A549 treated with dexamethasone at 1 μM for 4 hours (cell line): ENCODE results near the gene EVA1B. TPM values are rescaled to one million over a fixed set of nuclear protein-coding genes. Genes with fewer than 3 reads are reported as not detected.

Source experiments
- total RNA-seq: library from RNA; stranded (reverse); fragments of 200-300 nt; extraction: Qiagen RNA extraction; gene quantifications from 5 replicates; pipeline ENCODE4 v1.2.3, GENCODE V29; 2022

EVA1B gene, protein sequence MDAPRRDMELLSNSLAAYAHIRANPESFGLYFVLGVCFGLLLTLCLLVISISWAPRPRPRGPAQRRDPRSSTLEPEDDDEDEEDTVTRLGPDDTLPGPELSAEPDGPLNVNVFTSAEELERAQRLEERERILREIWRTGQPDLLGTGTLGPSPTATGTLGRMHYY
- total RNA-seq, result 9.7 to 22.2 TPM (median 19.2 TPM) in 5 replicates

DNA sequence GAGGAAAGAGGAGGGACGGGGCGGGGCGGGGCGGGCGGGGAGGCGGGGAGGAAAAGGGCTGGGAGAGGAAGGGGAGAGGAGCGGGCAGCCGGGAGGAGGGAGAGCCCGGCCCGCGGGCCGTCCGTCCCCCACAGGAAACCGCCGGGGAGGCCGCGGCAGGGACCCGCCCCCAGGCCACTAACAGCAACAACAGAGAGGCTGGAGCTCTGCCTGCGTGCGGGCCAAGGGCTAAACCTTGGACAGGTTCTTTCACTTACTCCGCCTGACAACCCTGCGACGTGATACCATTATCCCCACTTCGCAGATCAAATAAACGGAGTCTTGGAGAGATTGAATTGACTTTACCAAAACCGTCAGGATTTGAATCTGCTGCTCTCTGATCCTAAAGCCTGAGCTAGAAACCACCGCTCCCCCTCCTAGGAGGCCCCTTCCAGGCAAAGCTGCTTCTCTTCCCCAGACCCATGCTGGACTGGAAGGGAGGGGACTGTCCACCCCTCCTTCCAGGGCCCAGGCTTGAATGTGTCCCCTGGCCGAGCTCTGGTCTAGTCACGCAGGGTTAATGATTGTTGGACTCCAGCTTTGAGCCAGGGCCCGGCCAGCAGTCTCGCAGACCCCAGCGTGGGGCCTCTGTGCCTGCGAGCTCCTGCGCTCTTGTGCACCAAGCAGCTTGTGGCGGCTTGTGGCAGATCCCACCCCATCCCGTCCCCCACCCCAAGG lies at the start of gene EVA1B:
EVA1B (minus strand) TSS at position 10 of the 717 bp plus-strand sequence. CDS start 608 bp downstream, outside the sequence.

GRCh38 chr1:36306210-36306901 lies 17.1 kb downstream of the EVA1B start, which contains the start of gene SH3D21:
Gene SH3D21, plus strand, starts transcription at chr1:36306368. Its CDS starts 53 bp downstream, at chr1:36306421.

Other genes with a start within 250 kb of the EVA1B start
- 0.06 TPM in 1 of 5 replicates, not detected in the others for gene TEKT2, start 239.6 kb downstream of the EVA1B start, total RNA-seq
- gene ADPRS, start 234.8 kb downstream of the EVA1B start, total RNA-seq, result 24.9 to 30.9 TPM (median 27.8 TPM) in 5 replicates
- gene COL8A2, start 198.4 kb downstream of the EVA1B start, total RNA-seq, result 0.07 to 0.24 TPM (median 0.14 TPM) in 5 replicates
- 79.0 to 95.1 TPM (median 87.9 TPM) in 5 replicates for gene TRAPPC3, start 174.2 kb downstream of the EVA1B start, total RNA-seq
- gene MAP7D1, start 167.5 kb downstream of the EVA1B start, total RNA-seq, result 220 to 267 TPM (median 258 TPM) in 5 replicates
- gene THRAP3, start 99.2 kb downstream of the EVA1B start, total RNA-seq, result 75.5 to 96.8 TPM (median 88.5 TPM) in 5 replicates
- 1.5 to 3.3 TPM (median 2.5 TPM) in 5 replicates for gene SH3D21, start 17.3 kb downstream of the EVA1B start, total RNA-seq
- gene STK40, start 62.3 kb upstream of the EVA1B start, total RNA-seq, result 8.0 to 11.1 TPM (median 10.1 TPM) in 5 replicates
- gene LSM10, start 74.3 kb upstream of the EVA1B start, total RNA-seq, result 34.8 to 44.9 TPM (median 38.9 TPM) in 5 replicates
- 4.6 to 6.6 TPM (median 5.9 TPM) in 5 replicates for gene OSCP1, start 126.8 kb upstream of the EVA1B start, total RNA-seq
- 72.5 to 89.0 TPM (median 83.1 TPM) in 5 replicates for gene MRPS15, start 140.7 kb upstream of the EVA1B start, total RNA-seq
- not detected in 5 replicates for gene CSF3R, start 159.3 kb upstream of the EVA1B start, total RNA-seq